KMS-11 (cell line): ENCODE data around the gene HNRNPF.
A peak's percentile ranks its signal among the peaks of the same experiment; 100 is the strongest.
"Not testable (repeated sequence)": the region's sequence is repeated elsewhere in the genome, so short reads cannot be mapped to it uniquely, and the experiment has no call there.

Source experiments
- H2AFZ ChIP-seq: fragments of 200-600 bp; sonication (generic); 2 replicates; pipeline ENCODE4 v1.6.1; 2016; ENCODE audit warnings: antibody characterized with exemption, mixed run types, low read depth
- H3K27ac ChIP-seq: fragments of 200-600 bp; sonication (generic); 2 replicates; pipeline ENCODE4 v1.6.1; 2016; ENCODE audit warnings: mild to moderate bottlenecking, mixed run types
- H3K27me3 ChIP-seq: fragments of 200-600 bp; sonication (generic); 2 replicates; pipeline ENCODE4 v1.6.1; 2017; ENCODE audit warnings: mild to moderate bottlenecking, low read depth, mixed run types, moderate library complexity; ENCODE audit not compliant: insufficient read depth
- H3K36me3 ChIP-seq: fragments of 200-600 bp; sonication (generic); 2 replicates; pipeline ENCODE4 v1.6.1; 2017; ENCODE audit warnings: mild to moderate bottlenecking, mixed run types; ENCODE audit not compliant: insufficient read depth
- H3K4me1 ChIP-seq: fragments of 200-600 bp; sonication (generic); 2 replicates; pipeline ENCODE4 v1.6.1; 2016; ENCODE audit warnings: mild to moderate bottlenecking, low read depth, mixed run types; ENCODE audit not compliant: poor library complexity, severe bottlenecking
- H3K4me2 ChIP-seq: fragments of 200-600 bp; sonication (generic); 2 replicates; pipeline ENCODE4 v1.7.0; 2016; ENCODE audit warnings: mild to moderate bottlenecking, mixed run types
- H3K4me3 ChIP-seq: fragments of 200-600 bp; sonication (generic); IDR thresholded peaks from 2 replicates; pipeline ENCODE4 v1.6.1; 2017; ENCODE audit warnings: low read depth, low read length, mixed read lengths; ENCODE audit not compliant: insufficient read depth
- H3K79me2 ChIP-seq: fragments of 200-600 bp; sonication (generic); 2 replicates; pipeline ENCODE4 v1.6.1; 2016; ENCODE audit warnings: low read depth, mixed run types; ENCODE audit not compliant: insufficient read depth
- H3K9ac ChIP-seq: fragments of 200-600 bp; sonication (generic); 2 replicates; pipeline ENCODE4 v1.6.1; 2016; ENCODE audit warnings: mild to moderate bottlenecking, mixed run types
- H4K20me1 ChIP-seq: fragments of 200-600 bp; sonication (generic); 2 replicates; pipeline ENCODE4 v1.6.1; 2016; ENCODE audit warnings: mild to moderate bottlenecking, mixed run types; ENCODE audit not compliant: insufficient read depth
- TF ChIP-seq, protein P1 (sequence below): fragments of 200-600 bp; sonication (generic); conservative IDR thresholded peaks from 2 replicates; pipeline ENCODE4 v1.6.1; 2017; ENCODE audit warnings: low read depth, mild to moderate bottlenecking, antibody characterized with exemption, low read length, moderate library complexity, mixed read lengths

HNRNPF gene

GRCh38 chr10:43396061-43396927 lies 12.7 kb downstream of the HNRNPF start:
- peaks cover 21% of the 10 kb centered on the region for H4K20me1 ChIP-seq
- no peaks in the 10 kb centered on the region for H3K27me3 ChIP-seq
- H2AFZ ChIP-seq: no peak overlapping the region
- peaks cover 19% of the 10 kb centered on the region; the same call in 1 of the 2 replicates for H3K36me3 ChIP-seq
- H3K9ac ChIP-seq: peak overlapping the region; percentile 60; the same call in 1 of the 2 replicates
- H3K27ac ChIP-seq: peak overlapping the region; percentile 65
- peaks cover 9% of the 10 kb centered on the region for H3K4me1 ChIP-seq
- TF ChIP-seq, protein P1, sequence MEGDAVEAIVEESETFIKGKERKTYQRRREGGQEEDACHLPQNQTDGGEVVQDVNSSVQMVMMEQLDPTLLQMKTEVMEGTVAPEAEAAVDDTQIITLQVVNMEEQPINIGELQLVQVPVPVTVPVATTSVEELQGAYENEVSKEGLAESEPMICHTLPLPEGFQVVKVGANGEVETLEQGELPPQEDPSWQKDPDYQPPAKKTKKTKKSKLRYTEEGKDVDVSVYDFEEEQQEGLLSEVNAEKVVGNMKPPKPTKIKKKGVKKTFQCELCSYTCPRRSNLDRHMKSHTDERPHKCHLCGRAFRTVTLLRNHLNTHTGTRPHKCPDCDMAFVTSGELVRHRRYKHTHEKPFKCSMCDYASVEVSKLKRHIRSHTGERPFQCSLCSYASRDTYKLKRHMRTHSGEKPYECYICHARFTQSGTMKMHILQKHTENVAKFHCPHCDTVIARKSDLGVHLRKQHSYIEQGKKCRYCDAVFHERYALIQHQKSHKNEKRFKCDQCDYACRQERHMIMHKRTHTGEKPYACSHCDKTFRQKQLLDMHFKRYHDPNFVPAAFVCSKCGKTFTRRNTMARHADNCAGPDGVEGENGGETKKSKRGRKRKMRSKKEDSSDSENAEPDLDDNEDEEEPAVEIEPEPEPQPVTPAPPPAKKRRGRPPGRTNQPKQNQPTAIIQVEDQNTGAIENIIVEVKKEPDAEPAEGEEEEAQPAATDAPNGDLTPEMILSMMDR: no peak
- no peak overlapping the region for H3K4me2 ChIP-seq
- H3K4me3 ChIP-seq: no peak overlapping the region
- peaks cover 87% of the 10 kb centered on the region for H3K79me2 ChIP-seq

GRCh38 chr10:43395571-43396060 lies 13.4 kb downstream of the HNRNPF start:
- Histone ChIP-seq H3K79me2 (peaks cover 80% of the 10 kb centered on the region), H3K27ac (peak overlapping the region; percentile 58; the same call in 1 of the 2 replicates), H3K9ac (peak overlapping the region; percentile 60; the same call in 1 of the 2 replicates)

DNA sequence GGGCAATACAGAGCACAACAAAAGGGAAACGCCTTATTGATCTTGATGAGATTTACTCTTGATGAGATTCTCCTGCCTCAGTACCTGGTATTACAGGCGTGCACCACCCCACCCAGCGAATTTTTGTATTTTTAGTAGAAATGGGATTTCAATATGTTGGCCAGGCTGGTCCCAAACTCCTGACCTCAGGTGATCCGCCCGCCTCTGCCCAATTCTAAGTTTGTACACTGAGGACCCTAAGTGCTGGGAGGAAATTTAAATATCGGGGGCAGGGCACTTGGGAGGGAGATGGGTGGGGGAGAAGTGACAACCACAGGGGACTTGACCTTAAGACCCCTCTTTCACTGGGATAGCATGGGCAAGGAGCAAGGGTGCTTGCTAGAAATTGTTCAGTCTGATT lies 14.1 kb downstream of the HNRNPF start:
- no peak overlapping the region for H3K9ac ChIP-seq

More at GRCh38 chr10:43395571-43396060, 13.4 kb downstream of the HNRNPF start:
- Histone ChIP-seq H2AFZ (no peak overlapping the region), H3K4me1 (peaks cover 9% of the 10 kb centered on the region), H3K27me3 (no peaks in the 10 kb centered on the region), H3K4me3 (no peak overlapping the region), H3K36me3 (peaks cover 23% of the 10 kb centered on the region; the same call in 1 of the 2 replicates), H3K4me2 (peak overlapping the region; percentile 13; the same call in 1 of the 2 replicates), H4K20me1 (peaks cover 14% of the 10 kb centered on the region)
- TF ChIP-seq, protein P1: no peak

GRCh38 chr10:43393606-43394360 lies 15.2 kb downstream of the HNRNPF start:
- Histone ChIP-seq H3K36me3 (peaks cover 26% of the 10 kb centered on the region; the same call in 1 of the 2 replicates), H3K4me3 (no peak overlapping the region), H2AFZ (no peak overlapping the region), H4K20me1 (peaks cover 7% of the 10 kb centered on the region; the same call in 1 of the 2 replicates), H3K27ac (no peak overlapping the region), H3K27me3 (no peaks in the 10 kb centered on the region), H3K9ac (no peak overlapping the region), H3K4me1 (peaks cover 9% of the 10 kb centered on the region), H3K4me2 (no peak overlapping the region), H3K79me2 (peaks cover 71% of the 10 kb centered on the region)
- TF ChIP-seq, protein P1: no peak

More for the DNA sequence above, 14.1 kb downstream of the HNRNPF start:
- Histone ChIP-seq H3K27ac (no peak overlapping the region), H3K79me2 (peaks cover 74% of the 10 kb centered on the region), H2AFZ (no peak overlapping the region), H4K20me1 (peaks cover 10% of the 10 kb centered on the region; the same call in 1 of the 2 replicates), H3K36me3 (peaks cover 26% of the 10 kb centered on the region; the same call in 1 of the 2 replicates), H3K4me1 (peaks cover 9% of the 10 kb centered on the region), H3K4me3 (no peak overlapping the region), H3K4me2 (no peak overlapping the region), H3K27me3 (no peaks in the 10 kb centered on the region)
- TF ChIP-seq, protein P1: no peak

- H4K20me1 ChIP-seq, H2AFZ ChIP-seq, H3K4me2 ChIP-seq, H3K9ac ChIP-seq, H3K4me1 ChIP-seq, H3K27ac ChIP-seq, H3K4me3 ChIP-seq, H3K27me3 ChIP-seq: not testable (repeated sequence)
- Histone ChIP-seq H3K36me3 (peaks cover 27% of the 10 kb centered on the region; the same call in 1 of the 2 replicates), H3K79me2 (peaks cover 65% of the 10 kb centered on the region)
Observed at GRCh38 chr10:43393186-43393585, 15.8 kb downstream of the HNRNPF start.
